Stimulated activated CD8-positive, alpha-beta memory T cell treated with anti-CD3 and anti-CD28 coated beads, Interleukin-15, amount 100 ng/mL, for 48 hours (primary cell): Measurements from ENCODE around the gene TNIK.
"Not testable (repeated sequence)": the region's sequence is repeated elsewhere in the genome, so short reads cannot be mapped to it uniquely, and the experiment has no call there.

Experiments
- DNase-seq, 2 donors: peaks; one replicate each; pipeline ENCODE4 v3.0.0-alpha.2; 2020; ENCODE audit warnings: low read depth in 2 of 2

Gene TNIK

DNA sequence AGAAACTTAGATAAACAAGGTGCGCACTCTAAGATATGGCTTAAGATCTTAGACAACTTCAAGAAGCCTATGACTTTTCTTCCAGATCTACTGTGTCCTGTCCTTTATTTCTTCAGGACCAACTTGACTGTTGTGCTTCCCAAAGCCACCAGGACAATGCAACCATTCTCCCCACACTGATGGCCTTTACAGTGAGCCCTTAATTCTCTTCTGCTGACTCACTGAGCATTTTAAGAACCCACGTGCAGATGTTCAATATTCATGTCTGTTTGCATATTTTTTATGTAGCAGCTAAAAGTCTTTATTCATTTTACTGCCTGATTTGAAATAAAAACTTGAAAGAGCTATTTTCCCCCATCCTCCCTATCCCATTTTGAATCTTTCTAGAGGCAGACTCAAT is 330.4 kb downstream of the TNIK start:
- DNase-seq: no peak

DNA sequence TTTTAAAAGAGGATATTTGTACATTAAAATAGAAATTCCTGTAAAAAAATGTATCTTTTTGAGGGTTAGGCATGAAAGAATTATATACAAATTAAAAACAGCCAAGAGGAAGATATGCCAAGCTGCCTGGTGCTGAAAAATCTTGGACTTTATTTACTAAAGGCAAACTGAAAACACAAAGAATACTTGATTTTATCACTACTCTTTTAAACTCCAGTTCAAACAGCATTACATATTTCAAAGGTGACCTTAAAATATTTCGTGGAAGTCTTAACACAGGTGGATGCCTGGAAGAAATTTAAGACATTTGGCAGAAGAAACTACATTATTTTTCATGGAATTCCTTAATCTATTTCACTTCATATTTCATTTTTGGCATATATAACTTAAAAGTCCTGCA is 332.6 kb downstream of the TNIK start:
- no peak for DNase-seq

DNA sequence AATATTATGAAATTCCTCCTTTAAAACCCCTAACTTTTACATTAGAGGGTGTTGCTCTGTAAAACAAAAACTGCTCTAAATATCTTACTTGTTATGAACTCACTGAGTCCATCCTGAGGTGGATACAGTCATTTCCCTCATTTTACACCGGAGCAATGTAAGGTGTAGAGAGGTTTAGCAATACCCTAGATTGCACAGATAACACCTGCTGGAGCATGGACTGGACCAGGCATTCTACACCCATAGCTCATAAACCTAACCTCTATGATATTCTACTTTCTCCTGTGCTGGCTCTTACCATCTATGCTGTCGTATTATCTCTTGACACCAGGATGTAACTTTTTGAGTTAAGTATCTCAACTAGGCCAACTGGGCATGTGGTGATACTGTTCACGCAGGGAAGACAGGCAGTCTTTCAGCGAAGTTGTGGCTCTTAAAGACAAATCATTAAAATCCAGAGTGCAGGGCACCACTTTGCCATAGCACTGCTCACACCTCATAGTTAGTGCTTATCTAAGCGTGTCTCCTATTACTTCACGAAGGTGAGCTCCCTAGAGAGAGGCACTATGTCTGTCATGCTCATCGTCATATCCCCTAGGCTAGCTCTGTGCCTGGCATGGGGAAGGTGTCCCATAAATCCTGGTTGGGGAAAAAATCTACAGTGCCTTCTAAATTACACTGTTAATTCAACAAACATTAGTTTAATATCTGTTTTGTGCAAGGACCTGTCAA is 333.6 kb downstream of the TNIK start:
- DNase-seq: no peak

DNA sequence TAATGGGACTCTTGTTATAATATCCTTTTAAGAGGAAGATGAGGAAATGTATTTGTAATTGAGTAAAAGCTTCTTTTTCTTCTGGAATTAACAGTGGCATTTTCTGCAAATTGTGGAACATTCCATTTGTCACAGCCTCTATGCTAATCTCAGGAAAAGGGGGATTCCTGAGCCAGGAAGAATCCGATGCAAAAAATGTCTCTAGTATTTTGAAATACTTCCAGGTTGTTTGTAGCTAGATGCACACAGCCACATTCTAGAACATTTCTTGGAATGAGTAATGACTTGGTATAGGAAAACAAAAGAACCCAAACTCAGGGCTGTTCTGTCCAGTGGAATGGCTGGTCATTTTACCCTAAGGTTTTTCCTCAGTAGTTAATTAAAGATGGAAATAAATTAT is 335.2 kb downstream of the TNIK start:
- no peak for DNase-seq

DNA sequence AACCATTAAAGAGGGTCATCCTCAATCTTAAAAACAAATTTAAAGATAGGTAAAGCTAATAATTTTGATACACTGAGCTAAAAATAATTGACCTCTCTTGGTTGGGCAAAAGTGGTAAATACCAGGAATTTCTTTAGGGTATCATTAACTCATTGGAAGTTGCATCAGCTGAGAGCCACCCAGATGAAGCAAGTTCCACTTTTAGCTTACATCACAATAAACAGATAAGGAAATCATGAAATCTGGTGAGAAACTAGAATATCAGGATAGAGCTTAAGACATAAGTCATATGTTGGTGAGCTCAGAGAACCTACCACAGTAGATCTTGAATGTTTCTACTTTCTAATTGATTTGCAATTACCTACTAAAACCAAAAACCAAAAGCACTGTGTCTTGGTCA is 336.3 kb downstream of the TNIK start:
- DNase-seq: no peak

DNA sequence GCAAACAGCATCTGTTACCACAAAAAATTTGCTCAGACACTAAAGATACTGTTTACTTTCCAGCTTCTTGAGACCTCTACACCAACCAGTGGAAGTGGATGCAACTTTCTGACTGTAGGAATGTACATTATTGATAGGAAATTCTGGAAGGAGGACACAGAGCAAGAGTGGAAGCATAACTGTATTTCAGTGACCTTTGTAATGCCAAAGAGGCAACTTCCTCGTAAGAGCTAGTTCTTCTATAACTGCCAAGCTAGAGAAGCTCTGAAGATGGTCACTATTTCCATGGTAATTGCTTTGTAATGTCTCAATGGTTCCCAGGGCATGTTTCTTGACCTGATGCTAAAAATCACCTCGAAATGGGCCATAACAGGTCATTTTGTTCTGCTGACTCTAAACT is 337.3 kb downstream of the TNIK start:
- DNase-seq: no peak

DNA sequence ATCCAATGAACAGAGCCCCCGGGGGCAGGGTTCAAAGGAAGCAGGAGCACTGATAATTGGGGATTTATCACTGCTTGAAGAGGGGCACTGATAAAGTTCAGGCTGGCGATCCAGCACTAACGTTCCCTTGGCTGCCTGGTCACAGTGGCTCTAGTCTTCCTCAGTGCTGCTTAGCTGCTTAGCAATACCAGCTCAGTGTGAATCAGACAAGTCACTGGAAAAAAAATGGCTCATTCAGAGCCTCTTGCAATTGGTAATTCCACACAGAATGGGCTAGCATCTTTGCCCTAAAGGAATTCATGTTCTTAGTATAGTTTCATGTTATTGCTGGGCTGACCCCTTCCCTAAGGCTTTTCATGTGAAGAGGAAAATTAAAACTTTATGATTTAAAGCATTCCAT is 338.0 kb downstream of the TNIK start:
- DNase-seq: no peak

DNA sequence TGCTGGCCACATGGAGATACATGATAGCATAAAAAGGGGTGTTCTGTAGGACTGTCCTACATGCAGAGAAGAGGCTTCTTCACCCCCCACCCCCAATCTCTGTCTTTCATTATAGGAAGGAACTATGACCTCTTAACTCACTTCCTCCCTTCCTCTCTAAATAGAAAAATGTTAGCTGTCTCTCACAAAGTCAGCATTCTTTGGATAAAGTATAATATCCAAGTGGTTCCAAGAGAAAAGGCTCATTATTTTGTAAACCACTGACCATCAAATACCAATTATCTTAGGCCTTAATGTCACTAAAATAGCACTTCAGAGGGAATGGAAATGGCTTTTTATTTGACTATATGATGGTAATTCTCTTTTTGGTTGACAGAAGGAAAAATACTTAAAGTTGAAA is 338.4 kb downstream of the TNIK start:
- no peak for DNase-seq

DNA sequence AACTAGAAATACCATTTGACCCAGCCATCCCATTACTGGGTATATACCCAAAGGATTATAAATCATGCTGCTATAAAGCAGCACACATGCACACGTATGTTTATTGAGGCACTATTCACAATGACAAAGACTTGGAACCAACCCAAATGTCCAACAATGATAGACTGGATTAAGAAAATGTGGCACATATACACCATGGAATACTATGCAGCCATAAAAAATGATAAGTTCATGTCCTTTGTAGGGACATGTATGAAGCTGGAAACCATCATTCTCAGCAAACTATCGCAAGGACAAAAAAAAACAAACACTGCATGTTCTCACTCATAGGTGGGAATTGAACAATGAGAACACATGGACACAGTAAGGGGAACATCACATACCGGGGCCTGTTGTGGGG is 340.8 kb downstream of the TNIK start:
- not testable (repeated sequence) for DNase-seq

DNA sequence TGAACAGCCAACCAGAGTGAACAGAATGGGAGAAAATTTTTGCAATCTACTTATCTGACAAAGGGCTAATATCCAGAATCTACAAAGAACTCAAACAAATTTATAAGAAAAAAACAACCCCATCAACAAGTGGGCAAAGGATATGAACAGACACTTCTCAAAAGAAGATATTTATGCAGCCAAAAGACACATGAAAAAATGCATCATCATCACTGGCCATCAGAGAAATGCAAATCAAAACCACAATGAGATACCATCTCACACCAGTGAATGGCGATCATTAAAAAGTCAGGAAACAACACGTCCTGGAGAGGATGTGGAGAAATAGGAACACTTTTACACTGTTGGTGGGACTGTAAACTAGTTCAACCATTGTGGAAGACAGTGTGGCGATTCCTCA is 341.2 kb downstream of the TNIK start:
- DNase-seq: not testable (repeated sequence)

DNA sequence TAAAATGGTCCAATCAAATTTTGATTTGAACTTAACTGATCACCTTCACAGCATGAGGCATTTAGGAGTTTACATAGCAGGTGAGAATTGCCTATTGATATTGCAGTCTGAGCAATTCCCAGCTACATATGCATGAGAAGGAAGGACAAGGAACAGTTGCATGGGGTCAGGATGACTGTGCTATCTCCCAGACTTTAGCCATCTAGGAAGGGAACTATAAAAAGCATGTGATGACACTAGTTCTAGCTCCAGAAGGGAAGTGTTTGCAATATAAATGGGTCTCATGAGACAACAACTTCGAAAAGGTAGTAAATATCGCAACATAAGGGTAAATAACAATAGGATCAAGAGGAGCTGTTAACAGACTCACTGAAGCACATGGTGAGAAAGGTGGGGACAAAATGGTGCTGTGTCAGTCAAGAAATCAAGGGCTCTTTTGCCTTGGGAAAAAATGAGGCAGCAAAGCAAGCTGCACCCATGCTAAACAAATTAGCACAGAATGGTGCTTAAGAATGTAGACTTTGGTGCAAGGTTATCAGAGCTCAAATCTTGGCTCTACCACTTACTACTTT is 343.3 kb downstream of the TNIK start:
- DNase-seq: no peak

DNA sequence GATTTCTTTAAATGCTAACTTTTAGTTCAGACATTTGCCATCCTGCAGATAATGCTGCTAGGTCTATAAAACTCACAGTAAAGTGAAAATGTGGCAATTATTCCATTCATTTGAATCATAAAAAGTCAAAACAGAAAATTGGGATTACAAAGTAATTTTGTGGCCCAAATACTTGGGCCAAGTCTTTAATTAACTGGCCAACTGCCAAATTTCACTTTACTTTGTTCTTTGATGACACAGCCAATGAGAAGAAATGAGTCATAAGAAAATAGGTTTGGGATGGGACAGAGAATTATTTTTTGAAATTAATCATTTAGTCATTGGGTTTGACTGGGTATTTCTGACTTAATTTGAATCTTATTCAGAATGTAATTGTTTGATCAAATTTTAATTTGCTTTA is 343.8 kb downstream of the TNIK start:
- DNase-seq: no peak

DNA sequence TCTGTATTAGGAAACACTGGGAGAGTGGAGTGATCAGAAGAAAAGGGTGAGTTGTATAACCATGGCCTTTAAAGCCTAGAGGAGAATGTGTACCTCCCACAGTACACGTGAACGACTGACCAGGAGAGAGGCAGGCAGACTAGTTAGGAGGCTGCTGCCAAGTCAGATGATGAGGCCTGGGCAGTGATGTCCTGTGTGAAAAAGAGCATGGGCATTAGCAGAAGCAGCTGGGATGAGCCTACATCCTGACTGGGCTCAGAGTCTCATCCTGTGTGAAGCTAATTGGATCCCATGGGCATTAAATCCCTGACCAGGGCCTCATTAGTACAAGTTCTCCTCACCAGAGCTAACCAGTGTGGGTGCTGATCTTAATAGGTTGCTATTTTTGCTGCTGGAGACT is 344.5 kb downstream of the TNIK start:
- no peak for DNase-seq

DNA sequence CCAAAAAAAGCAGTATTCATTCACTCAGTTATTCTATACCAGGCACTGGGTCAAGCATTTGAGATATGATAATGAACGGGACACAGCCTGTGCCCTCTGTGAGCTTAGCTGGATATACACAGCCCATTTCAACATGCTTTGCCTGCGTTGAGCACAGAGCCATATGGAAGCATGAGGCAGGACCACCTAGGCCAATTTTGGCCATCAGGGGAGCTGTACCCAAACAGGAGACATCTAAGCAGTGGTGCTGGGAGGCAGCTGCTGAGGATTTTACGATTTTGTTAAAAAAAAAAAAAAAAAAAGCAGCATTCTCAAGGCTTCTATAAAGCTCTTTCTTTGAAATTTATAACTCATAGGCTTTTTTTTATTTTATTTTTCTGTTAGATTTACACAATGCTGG is 346.5 kb downstream of the TNIK start:
- no peak for DNase-seq

DNA sequence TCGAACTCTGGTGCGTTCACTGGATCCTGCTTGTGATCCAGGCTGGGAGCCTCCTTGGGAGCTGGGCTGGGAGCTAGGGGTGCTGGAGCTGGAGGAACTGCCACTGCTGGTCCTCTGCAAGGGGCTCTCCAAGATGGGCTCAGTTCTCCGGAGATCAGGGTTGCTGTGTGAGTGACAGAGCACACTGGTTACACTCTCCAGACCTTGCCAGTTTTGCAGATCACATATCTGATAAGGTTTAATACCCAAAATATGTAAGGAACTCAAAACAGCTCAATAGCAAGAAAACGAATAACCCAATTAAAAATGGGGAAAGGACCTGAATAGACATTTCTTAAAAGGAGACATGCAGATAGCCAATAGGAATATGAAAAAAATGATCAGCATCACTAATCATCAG is 349.5 kb downstream of the TNIK start:
- no peak for DNase-seq

DNA sequence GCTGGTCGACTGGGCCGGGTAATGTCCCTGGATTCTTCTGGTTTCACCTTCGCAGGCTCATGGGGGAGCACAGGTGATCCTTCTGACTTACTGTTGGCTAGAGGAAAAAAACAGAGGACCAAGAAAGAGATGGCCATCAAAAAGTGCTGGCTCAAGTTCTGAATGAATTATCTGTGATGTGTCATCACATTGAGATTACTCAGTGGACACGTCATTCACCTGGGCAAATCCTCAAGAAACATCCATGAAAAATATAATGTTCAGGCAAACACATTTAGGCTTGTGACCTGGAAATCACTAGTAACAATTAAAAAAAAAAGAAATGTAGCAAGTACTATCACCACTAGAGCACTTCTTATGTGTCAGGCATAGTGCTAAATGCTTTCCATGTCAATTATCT is 352.1 kb downstream of the TNIK start:
- DNase-seq: no peak

DNA sequence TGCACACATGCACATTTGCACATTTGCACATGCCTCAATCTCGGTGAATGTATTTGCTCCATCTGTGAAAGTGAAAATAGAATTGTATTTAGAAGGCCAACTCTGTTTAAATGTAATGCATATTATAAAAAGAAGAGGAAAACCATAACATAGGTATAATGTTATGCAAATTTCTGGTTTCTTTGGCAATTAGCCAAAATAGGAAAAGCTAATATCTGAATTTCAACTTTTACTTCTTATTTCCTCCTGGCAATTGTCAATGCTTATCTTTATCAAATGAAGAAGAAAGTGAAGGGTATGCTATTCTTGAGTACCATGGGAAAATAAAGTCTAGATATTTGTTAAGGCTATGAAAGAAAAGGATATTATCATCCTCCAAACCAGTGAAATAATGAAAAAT is 357.0 kb downstream of the TNIK start:
- DNase-seq: no peak

DNA sequence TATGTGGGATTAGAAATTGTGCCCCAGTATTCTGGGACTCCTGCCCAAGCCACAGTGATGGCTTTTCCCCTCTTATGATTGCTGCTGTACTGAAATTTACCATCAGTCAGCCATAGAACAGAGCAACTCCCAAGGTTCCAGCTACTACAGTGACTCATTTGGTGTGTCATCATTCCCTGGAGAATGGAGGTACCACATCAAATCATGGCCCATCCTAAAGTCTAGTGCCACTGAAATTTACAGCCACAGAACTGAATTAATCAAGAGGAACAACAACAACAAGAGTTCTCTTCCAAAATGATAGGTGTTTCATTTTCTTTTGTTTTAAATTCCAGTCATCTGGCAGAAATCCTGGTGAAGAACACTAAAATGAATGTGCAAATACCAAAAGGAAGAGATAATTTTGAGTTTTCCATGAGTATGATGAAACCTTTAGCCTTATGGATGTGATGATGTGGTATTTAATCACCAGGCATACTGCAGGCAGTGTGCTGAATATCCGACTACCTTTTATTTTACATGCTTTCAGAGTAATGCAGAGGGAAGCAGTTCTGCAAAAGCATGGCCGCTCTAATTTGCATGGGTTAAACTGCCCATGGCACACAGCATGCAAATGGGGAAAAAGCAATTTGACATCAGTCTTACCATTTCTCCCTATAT is 358.1 kb downstream of the TNIK start:
- no peak for DNase-seq

DNA sequence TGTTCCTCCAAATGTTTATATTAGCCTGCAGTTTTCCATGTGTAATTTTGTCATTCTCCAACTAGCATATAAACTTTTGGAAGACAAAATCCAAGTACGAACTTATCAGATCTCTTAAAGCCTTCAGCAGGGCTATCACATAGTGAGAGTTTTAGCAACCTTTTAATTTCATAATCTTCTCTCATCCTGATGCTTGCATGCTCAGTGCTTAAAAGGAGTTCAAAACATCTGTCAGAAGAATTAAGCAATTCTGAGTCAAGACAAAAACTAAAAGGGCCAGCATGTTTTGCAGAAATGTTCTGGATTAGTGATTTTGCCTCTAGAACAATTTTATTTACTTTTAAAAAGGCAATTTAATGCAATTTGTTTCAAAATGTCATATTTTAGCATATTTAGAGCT is 360.3 kb downstream of the TNIK start:
- DNase-seq: no peak

DNA sequence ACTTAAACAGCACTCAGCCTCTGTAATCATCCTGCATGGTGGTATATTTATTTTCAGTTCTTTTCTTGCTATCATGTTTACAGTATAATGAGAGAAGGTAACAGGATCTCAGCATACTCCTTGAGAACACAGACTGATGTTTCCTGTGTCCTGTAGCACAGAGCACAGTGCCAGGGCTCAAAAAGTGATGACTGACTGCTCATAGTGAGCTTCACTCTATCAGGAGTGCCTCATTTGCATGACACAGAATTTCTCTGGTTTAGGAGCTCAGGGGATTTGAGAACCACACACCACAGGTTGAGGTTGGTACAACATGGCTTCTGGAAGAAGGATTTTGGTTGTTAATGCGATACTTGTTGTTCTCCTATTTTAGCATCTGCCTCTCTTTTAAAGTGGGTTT is 365.1 kb downstream of the TNIK start:
- no peak for DNase-seq

DNA sequence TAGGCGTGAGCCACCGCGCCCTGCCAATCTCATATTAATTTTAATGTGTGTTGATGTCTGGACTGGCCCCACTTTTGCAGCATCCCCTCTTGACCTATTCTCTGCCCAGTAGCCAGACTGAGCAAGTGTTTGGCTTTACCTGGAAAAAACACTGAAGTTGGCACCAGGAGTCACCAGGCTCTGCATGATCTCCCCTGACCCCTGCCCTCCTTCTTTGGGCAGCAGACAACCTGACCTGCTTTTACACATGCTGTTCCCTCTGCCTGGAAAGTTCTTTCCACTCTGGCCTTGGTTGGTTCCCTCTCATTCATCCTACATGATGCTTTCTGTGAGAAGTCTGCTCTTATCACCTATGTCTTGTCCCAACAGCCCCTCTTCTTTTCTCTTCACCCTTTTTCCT is 365.8 kb downstream of the TNIK start:
- no peak for DNase-seq

DNA sequence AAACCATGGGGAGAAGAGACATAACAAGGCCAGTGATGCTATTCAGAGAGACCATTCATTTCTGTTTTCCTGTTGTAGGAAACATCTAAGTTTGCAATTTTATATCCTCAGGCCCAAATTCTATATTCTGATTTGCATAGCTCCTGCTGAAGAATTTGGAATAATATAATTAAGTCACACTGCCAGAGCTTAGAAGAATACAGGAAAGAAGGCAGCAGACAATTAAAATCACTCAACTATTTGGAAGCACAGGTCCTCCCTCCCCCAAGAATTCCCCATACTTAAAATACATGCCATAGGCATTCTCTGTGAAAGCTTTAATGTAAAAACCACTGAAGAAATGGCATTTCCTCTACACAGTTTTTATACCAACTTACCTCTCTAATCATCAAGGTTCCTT is 366.7 kb downstream of the TNIK start:
- DNase-seq: no peak

DNA sequence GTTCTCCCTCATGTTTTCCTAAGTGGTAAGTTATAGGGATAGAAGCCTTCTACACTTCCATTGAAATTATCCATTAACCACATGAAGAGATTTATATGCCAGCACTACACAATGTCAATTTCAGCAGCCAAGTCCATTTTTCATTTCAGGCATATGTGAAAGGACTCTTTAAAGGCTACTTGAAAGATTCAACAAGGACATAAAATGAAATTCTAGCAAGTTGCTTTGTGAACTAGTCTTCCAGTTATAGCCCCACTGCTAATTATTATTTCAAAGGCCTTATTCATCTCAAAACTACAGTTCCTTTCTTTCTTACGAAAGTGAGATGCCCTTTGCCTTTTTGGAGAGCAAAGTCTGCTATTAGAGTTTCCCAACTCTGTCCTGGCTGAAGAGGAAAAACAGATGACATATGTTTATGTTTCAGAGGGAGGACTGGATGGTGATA is 367.7 kb downstream of the TNIK start:
- no peak for DNase-seq
